Measurements from ENCODE around the gene NPLOC4. TPM values are rescaled to one million over a fixed set of nuclear protein-coding genes. Genes with fewer than 3 reads are reported as not detected.

The NPLOC4 gene
- total RNA-seq, 1 experiment from 2014 or later = 131 TPM

- no peaks in the 10 kb centered on the region for H3K36me3 ChIP-seq
Observed at GRCh38 chr17:81529437-81529803, 107.5 kb downstream of the NPLOC4 start.

GRCh38 chr17:81528651-81529436, 108.1 kb downstream of the NPLOC4 start:
- no peaks in the 10 kb centered on the region for H3K9me3 ChIP-seq (replicated peaks)
- H3K4me1 ChIP-seq = peaks cover 30% of the 10 kb centered on the region
- no peak overlapping the region for H3K27ac ChIP-seq
- H3K27me3 ChIP-seq = peaks cover 53% of the 10 kb centered on the region
- H3K4me3 ChIP-seq = no peak overlapping the region; the same call in 1 of the 2 replicates
- H3K36me3 ChIP-seq = no peaks in the 10 kb centered on the region
- peak; percentile 60 to 70 for DNase-seq

More at GRCh38 chr17:81529437-81529803, 107.5 kb downstream of the NPLOC4 start:
- Histone ChIP-seq H3K4me3 (no peak overlapping the region), H3K27ac (no peak overlapping the region), H3K27me3 (peaks cover 49% of the 10 kb centered on the region), H3K9me3 (replicated peaks) (no peaks in the 10 kb centered on the region), H3K4me1 (peaks cover 36% of the 10 kb centered on the region)
- DNase-seq = no peak

GRCh38 chr17:81528384-81528650, 108.6 kb downstream of the NPLOC4 start:
- no peak for DNase-seq
- peaks cover 25% of the 10 kb centered on the region for H3K4me1 ChIP-seq
- no peak overlapping the region; the same call in 1 of the 2 replicates for H3K4me3 ChIP-seq
- peaks cover 57% of the 10 kb centered on the region for H3K27me3 ChIP-seq
- no peaks in the 10 kb centered on the region for H3K9me3 ChIP-seq (replicated peaks)
- no peak overlapping the region for H3K27ac ChIP-seq
- no peaks in the 10 kb centered on the region for H3K36me3 ChIP-seq

GRCh38 chr17:81527591-81528383, 109.1 kb downstream of the NPLOC4 start, which contains the start of gene FSCN2:
FSCN2 (plus strand) TSS chr17:81528377; CDS start chr17:81528532, 155 bp downstream.
- peaks cover 58% of the 10 kb centered on the region for H3K27me3 ChIP-seq
- no peaks in the 10 kb centered on the region for H3K9me3 ChIP-seq (replicated peaks)
- peak within 1 kb of the TSS; percentile 5; the same call in 1 of the 2 replicates for H3K4me3 ChIP-seq
- H3K4me1 ChIP-seq = peaks cover 23% of the 10 kb centered on the region
- peak; percentile 67 to 77 for DNase-seq
- no peak within 1 kb of the TSS for H3K27ac ChIP-seq
- H3K36me3 ChIP-seq = no peaks in the 10 kb centered on the region

- Histone ChIP-seq H3K27me3 (peaks cover 58% of the 10 kb centered on the region), H3K36me3 (no peaks in the 10 kb centered on the region), H3K9me3 (replicated peaks) (no peaks in the 10 kb centered on the region), H3K27ac (no peak overlapping the region), H3K4me3 (no peak overlapping the region), H3K4me1 (peaks cover 23% of the 10 kb centered on the region)
- DNase-seq = no peak
Observed at GRCh38 chr17:81526662-81527571, 110.0 kb downstream of the NPLOC4 start.

GRCh38 chr17:81524865-81525159, 112.1 kb downstream of the NPLOC4 start:
- no peak for DNase-seq
- Histone ChIP-seq H3K4me3 (no peak overlapping the region), H3K27ac (no peak overlapping the region), H3K36me3 (no peaks in the 10 kb centered on the region), H3K27me3 (peaks cover 58% of the 10 kb centered on the region), H3K9me3 (replicated peaks) (no peaks in the 10 kb centered on the region), H3K4me1 (peaks cover 23% of the 10 kb centered on the region)

- H3K4me1 ChIP-seq = peaks cover 23% of the 10 kb centered on the region
- no peak for DNase-seq
- no peaks in the 10 kb centered on the region for H3K9me3 ChIP-seq (replicated peaks)
- H3K4me3 ChIP-seq = no peak overlapping the region
- no peaks in the 10 kb centered on the region for H3K36me3 ChIP-seq
- H3K27ac ChIP-seq = no peak overlapping the region
- H3K27me3 ChIP-seq = peaks cover 55% of the 10 kb centered on the region
Observed at GRCh38 chr17:81524039-81524864, 112.7 kb downstream of the NPLOC4 start.

GRCh38 chr17:81523402-81524038, 113.4 kb downstream of the NPLOC4 start:
- Histone ChIP-seq H3K27ac (no peak overlapping the region), H3K9me3 (replicated peaks) (no peaks in the 10 kb centered on the region), H3K4me1 (peaks cover 17% of the 10 kb centered on the region), H3K4me3 (no peak overlapping the region), H3K27me3 (peaks cover 47% of the 10 kb centered on the region), H3K36me3 (no peaks in the 10 kb centered on the region)
- no peak for DNase-seq

GRCh38 chr17:81522491-81523401, 114.2 kb downstream of the NPLOC4 start:
- Histone ChIP-seq H3K4me1 (peaks cover 13% of the 10 kb centered on the region), H3K9me3 (replicated peaks) (no peaks in the 10 kb centered on the region), H3K27ac (no peak overlapping the region), H3K36me3 (no peaks in the 10 kb centered on the region), H3K27me3 (peaks cover 40% of the 10 kb centered on the region), H3K4me3 (no peak overlapping the region)
- DNase-seq = peak; percentile 72 to 82

- Histone ChIP-seq H3K9me3 (replicated peaks) (no peaks in the 10 kb centered on the region), H3K27ac (no peak overlapping the region), H3K27me3 (peaks cover 15% of the 10 kb centered on the region), H3K4me1 (peaks cover 17% of the 10 kb centered on the region; the same call in 1 of the 2 replicates), H3K36me3 (no peaks in the 10 kb centered on the region), H3K4me3 (no peak overlapping the region)
- DNase-seq = no peak
Observed at GRCh38 chr17:81520021-81520901, 116.7 kb downstream of the NPLOC4 start.

- no peak overlapping the region for H3K4me3 ChIP-seq
- no peak for DNase-seq
Observed at GRCh38 chr17:81519284-81520020, 117.5 kb downstream of the NPLOC4 start.

More at GRCh38 chr17:81519284-81520020, 117.5 kb downstream of the NPLOC4 start:
- H3K9me3 ChIP-seq (replicated peaks) = no peaks in the 10 kb centered on the region
- no peak overlapping the region for H3K27ac ChIP-seq
- H3K27me3 ChIP-seq = peaks cover 9% of the 10 kb centered on the region; the same call in 1 of the 2 replicates
- H3K36me3 ChIP-seq = no peaks in the 10 kb centered on the region
- peaks cover 17% of the 10 kb centered on the region; the same call in 1 of the 2 replicates for H3K4me1 ChIP-seq
